HL-60 (cell line): ENCODE measurements around the gene LY9.

Experiments
- DNase-seq, 2 experiments: peaks; one replicate each; pipeline ENCODE4 v3.0.0-alpha.2; 2010 to 2020; ENCODE audit warnings: low read depth in 1 of 2, low spot score in 1 of 2
- H3K27ac ChIP-seq: fragments of 250-450 bp; sonication (Bioruptor Pico); replicated peaks from 2 replicates; pipeline ENCODE4 v1.5.1; 2020; ENCODE audit warnings: mild to moderate bottlenecking, moderate library complexity
- H3K27me3 ChIP-seq: fragments of 250-450 bp; sonication (Bioruptor Pico); 2 replicates; pipeline ENCODE4 v1.5.1; 2021; ENCODE audit warnings: mild to moderate bottlenecking, moderate library complexity; ENCODE audit not compliant: insufficient read depth, poor library complexity, severe bottlenecking
- H3K4me3 ChIP-seq: replicated peaks from 2 replicates; pipeline ENCODE4 v1.5.1; 2011; ENCODE audit warnings: mild to moderate bottlenecking, control low read depth, low read length; ENCODE audit not compliant: insufficient read depth
- GABPA ChIP-seq: IDR thresholded peaks from 2 replicates; pipeline ENCODE4 v1.6.1; 2012; ENCODE audit warnings: low read depth
- POLR2AphosphoS5 ChIP-seq: IDR thresholded peaks from 2 replicates; pipeline ENCODE4 v1.6.1; 2012; ENCODE audit warnings: low read depth
- SPI1 ChIP-seq: IDR thresholded peaks from 2 replicates; pipeline ENCODE4 v1.6.1; 2012; ENCODE audit warnings: low read depth, mild to moderate bottlenecking, borderline replicate concordance
- TF ChIP-seq, protein P1 (sequence below): IDR thresholded peaks from 2 replicates; pipeline ENCODE4 v1.6.1; 2012; ENCODE audit warnings: low read depth; ENCODE audit not compliant: insufficient replicate concordance
- TF ChIP-seq, protein P2 (sequence below): IDR thresholded peaks from one replicate; pipeline ENCODE4 v1.5.1; 2011; ENCODE audit warnings: low read length, control low read depth, inconsistent platforms; ENCODE audit not compliant: insufficient read depth

Gene LY9

DNA sequence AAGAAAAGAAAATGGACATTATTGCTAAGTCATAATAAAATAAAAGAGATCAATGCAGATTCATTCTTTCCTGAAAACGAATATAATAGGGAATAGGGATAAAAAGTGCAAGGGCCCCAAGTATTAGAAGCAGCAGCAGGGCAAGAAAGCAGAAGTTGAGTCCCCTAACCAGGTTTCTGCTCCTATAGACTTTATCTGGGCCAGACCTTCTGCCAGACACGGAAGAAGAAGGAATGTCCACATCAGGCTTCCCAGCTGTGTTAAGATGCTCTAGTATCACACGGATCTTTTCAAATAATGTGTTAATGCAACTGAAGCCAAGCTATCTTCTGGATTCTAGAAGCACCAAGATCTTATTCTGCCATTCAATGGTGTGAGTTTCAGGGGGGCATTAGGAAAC, 39.8 kb downstream of the LY9 start:
- H3K27ac ChIP-seq: no peak overlapping the region
- H3K27me3 ChIP-seq: no peaks in the 10 kb centered on the region
- no peak overlapping the region for H3K4me3 ChIP-seq
- TF ChIP-seq, protein P1, sequence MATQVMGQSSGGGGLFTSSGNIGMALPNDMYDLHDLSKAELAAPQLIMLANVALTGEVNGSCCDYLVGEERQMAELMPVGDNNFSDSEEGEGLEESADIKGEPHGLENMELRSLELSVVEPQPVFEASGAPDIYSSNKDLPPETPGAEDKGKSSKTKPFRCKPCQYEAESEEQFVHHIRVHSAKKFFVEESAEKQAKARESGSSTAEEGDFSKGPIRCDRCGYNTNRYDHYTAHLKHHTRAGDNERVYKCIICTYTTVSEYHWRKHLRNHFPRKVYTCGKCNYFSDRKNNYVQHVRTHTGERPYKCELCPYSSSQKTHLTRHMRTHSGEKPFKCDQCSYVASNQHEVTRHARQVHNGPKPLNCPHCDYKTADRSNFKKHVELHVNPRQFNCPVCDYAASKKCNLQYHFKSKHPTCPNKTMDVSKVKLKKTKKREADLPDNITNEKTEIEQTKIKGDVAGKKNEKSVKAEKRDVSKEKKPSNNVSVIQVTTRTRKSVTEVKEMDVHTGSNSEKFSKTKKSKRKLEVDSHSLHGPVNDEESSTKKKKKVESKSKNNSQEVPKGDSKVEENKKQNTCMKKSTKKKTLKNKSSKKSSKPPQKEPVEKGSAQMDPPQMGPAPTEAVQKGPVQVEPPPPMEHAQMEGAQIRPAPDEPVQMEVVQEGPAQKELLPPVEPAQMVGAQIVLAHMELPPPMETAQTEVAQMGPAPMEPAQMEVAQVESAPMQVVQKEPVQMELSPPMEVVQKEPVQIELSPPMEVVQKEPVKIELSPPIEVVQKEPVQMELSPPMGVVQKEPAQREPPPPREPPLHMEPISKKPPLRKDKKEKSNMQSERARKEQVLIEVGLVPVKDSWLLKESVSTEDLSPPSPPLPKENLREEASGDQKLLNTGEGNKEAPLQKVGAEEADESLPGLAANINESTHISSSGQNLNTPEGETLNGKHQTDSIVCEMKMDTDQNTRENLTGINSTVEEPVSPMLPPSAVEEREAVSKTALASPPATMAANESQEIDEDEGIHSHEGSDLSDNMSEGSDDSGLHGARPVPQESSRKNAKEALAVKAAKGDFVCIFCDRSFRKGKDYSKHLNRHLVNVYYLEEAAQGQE: no peak
- TF ChIP-seq SPI1 (peak; percentile 19; the same call in 1 of the 2 replicates), GABPA (no peak)
- peak in 1 of 2 experiments; percentile 43 for DNase-seq

DNA sequence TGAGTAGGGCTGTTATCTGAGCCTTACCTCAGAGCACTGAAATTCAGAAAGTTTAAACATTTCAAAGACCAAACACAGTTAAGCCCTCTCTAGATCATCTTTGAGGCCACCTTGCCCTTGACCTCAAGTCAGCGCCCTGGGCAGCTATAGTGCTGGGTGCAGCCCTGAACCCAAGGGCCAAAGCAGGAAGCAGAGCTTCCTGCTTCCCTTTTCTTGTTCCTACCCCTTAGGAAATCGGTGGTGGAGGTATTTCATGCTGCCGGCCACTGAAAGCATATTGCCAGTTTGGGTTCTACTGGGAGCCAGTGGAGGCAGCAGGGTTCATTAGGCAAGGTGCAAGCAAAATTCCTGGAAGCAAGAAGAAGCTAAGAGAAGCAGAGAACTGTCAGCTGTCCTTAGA, 40.6 kb downstream of the LY9 start:
- H3K27me3 ChIP-seq: no peaks in the 10 kb centered on the region
- H3K27ac ChIP-seq: peak overlapping the region; percentile 54
- DNase-seq: peak in 1 of 2 experiments; percentile 67
- H3K4me3 ChIP-seq: no peak overlapping the region
- TF ChIP-seq GABPA: no peak
- no peak for TF ChIP-seq SPI1
- TF ChIP-seq, protein P2, sequence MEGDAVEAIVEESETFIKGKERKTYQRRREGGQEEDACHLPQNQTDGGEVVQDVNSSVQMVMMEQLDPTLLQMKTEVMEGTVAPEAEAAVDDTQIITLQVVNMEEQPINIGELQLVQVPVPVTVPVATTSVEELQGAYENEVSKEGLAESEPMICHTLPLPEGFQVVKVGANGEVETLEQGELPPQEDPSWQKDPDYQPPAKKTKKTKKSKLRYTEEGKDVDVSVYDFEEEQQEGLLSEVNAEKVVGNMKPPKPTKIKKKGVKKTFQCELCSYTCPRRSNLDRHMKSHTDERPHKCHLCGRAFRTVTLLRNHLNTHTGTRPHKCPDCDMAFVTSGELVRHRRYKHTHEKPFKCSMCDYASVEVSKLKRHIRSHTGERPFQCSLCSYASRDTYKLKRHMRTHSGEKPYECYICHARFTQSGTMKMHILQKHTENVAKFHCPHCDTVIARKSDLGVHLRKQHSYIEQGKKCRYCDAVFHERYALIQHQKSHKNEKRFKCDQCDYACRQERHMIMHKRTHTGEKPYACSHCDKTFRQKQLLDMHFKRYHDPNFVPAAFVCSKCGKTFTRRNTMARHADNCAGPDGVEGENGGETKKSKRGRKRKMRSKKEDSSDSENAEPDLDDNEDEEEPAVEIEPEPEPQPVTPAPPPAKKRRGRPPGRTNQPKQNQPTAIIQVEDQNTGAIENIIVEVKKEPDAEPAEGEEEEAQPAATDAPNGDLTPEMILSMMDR: no peak
- TF ChIP-seq, protein P1: no peak
- no peak for TF ChIP-seq POLR2AphosphoS5

DNA sequence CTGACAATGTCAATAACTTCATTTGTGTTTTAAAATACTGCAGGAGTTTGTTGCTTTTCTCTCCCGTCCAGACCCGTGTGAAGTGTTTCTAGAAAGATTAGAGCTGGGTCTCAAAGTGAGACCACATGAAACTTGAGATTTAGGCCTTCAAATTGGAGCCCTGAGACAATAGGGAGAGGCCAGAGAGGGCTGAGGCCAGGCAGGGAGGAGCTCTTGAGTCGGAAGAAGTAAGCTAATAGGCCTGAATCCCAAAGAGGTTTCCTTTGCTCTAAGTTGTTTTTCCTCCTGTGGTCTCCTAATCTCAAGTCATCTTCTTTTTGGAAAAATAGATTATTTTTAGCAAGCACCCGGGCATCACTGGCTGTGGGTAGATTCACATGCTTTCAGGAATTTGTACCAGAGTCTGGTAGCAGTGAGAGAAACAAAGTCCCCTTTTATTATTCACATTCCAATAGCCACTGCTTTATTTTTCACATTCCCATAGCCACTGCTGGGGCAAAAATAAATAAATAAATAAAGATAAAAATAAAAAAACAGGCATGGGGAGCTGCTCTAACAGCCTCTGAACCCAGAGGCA, 41.1 kb downstream of the LY9 start:
- no peak overlapping the region for H3K4me3 ChIP-seq
- no peak for DNase-seq
- H3K27ac ChIP-seq: peak overlapping the region; percentile 54
- no peaks in the 10 kb centered on the region for H3K27me3 ChIP-seq
- TF ChIP-seq GABPA (no peak), SPI1 (no peak)

DNA sequence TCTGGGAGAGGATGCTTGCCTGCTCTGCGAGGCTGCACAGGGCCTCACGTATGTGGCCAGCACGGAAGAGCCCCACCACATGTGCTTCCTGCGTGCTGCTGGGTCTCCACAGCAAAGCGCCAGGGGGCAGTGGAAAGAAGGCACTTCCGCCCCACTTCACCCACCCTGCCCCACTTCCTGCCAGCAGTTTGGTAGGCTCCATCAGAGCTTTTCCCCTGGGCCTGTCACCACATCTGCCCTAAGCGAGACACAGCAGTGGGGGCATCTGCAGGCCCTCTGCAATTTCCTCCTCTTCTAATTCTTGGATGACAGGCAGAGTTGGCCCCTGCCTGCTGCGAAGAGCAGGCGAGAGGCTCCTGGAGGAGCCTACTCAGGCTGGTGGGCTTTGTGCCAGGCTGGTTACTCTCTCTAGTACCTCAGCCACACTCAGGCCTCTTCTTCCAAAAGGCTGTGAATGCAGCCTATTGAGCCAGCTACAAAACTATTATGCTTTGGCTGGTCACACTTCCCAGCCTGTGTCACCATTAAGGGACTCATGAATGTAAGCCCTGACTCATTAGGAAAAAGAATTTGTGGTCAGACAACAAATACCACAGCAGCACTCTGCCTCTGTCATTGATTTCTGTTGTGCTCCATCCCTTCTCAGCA, 41.7 kb downstream of the LY9 start:
- H3K27ac ChIP-seq: peak overlapping the region; percentile 54
- peak in 1 of 2 experiments; percentile 82 for DNase-seq
- H3K4me3 ChIP-seq: no peak overlapping the region
- H3K27me3 ChIP-seq: no peaks in the 10 kb centered on the region
- TF ChIP-seq POLR2AphosphoS5 (peak; percentile 69), SPI1 (peak; percentile 76; the same call in 1 of the 2 replicates), GABPA (peak; percentile 74)
- TF ChIP-seq, protein P1: no peak
